MM.1S (cell line): ENCODE data around the gene LCN10.

Source experiments
- CTCF ChIP-seq: fragments of 300-600 bp; sonication (generic); IDR thresholded peaks from 2 replicates; pipeline ENCODE4 v1.5.1; 2016; ENCODE audit warnings: antibody characterized with exemption, low read length, mixed read lengths
- EZH2 ChIP-seq: fragments of 300-600 bp; sonication (generic); optimal IDR thresholded peaks from 2 replicates; pipeline ENCODE3; 2017; ENCODE audit warnings: low read depth, mild to moderate bottlenecking, antibody characterized with exemption, low read length, mixed read lengths
- EZH2phosphoT487 ChIP-seq: fragments of 300-600 bp; sonication (generic); IDR thresholded peaks from 2 replicates; pipeline ENCODE4 v1.6.1; 2018; ENCODE audit warnings: antibody characterized with exemption, low read length

- TF ChIP-seq EZH2phosphoT487, result no peak
- TF ChIP-seq CTCF, result no peak
- TF ChIP-seq EZH2, result no peak
These were observed 47.3 kb downstream of the LCN10 start for GRCh38 chr9:136695435-136695895.
